H1 (cell line): ENCODE data around the gene SLC6A17. TPM values are rescaled to one million over a fixed set of nuclear protein-coding genes. Genes with fewer than 3 reads are reported as not detected.

Experiments
- CTCF ChIA-PET: fragments of 300-600 bp; sonication (Branson Sonifier 250); formaldehyde crosslinking; loops from one replicate; lab custom pipeline; 2021; ENCODE audit not compliant: partially characterized antibody; lab: Charles Lee
- POLR2A ChIA-PET: fragments of 300-600 bp; sonication (Branson Sonifier 250); formaldehyde crosslinking; loops from one replicate; lab custom pipeline; 2021; ENCODE audit warnings: inconsistent platforms; ENCODE audit not compliant: partially characterized antibody; lab: Charles Lee
- DNase-seq, 2 experiments: peaks; one replicate each; pipeline versions ENCODE4 v3.0.0 to v3.0.0-alpha.2; 2010 to 2022; ENCODE audit warnings: low spot score in 2 of 2, low read depth in 1 of 2, mixed read lengths in 1 of 2
- FAIRE-seq: peaks from 2 replicates; lab custom pipeline; 2011; peaks lifted over from hg19 to GRCh38; lab: Jason Lieb, UNC
- H2AFZ ChIP-seq: 2 replicates; pipeline ENCODE4 v1.8.1; 2012; ENCODE audit warnings: low read length, inconsistent platforms
- H2AK5ac ChIP-seq: 2 replicates; pipeline ENCODE4 v1.6.1; 2013; ENCODE audit warnings: low read depth, low read length
- H2BK120ac ChIP-seq: replicated peaks from 2 replicates; pipeline ENCODE3; 2013; ENCODE audit warnings: low read depth, low read length, inconsistent platforms
- H2BK12ac ChIP-seq: 2 replicates; pipeline ENCODE4 v1.6.1; 2013; ENCODE audit warnings: low read depth, low read length
- H2BK15ac ChIP-seq: 2 replicates; pipeline ENCODE4 v1.6.1; 2013; ENCODE audit warnings: low read length
- H2BK20ac ChIP-seq: 2 replicates; pipeline ENCODE4 v1.6.1; 2013; ENCODE audit warnings: low read length
- H2BK5ac ChIP-seq: 2 replicates; pipeline ENCODE4 v1.6.1; 2013; ENCODE audit warnings: low read depth, low read length
- H3K14ac ChIP-seq: 2 replicates; pipeline ENCODE4 v1.6.1; 2013; ENCODE audit warnings: inconsistent platforms; ENCODE audit not compliant: insufficient read length
- H3K18ac ChIP-seq: 2 replicates; pipeline ENCODE4 v1.6.1; 2013; ENCODE audit warnings: low read length; ENCODE audit errors: extremely low read depth
- H3K23ac ChIP-seq: 2 replicates; pipeline ENCODE4 v1.6.1; 2013; ENCODE audit warnings: inconsistent platforms; ENCODE audit not compliant: insufficient read length
- H3K23me2 ChIP-seq: 2 replicates; pipeline ENCODE4 v1.6.1; 2013; ENCODE audit warnings: low read depth, low read length
- H3K27ac ChIP-seq: 2 replicates; pipeline ENCODE4 v1.6.1; 2011; ENCODE audit warnings: low read depth, low read length, inconsistent platforms
- H3K27me3 ChIP-seq, 4 experiments: replicated peaks in 1 of 4; 1 replicate in 1 of 4; 2 replicates in 3 of 4; pipeline versions ENCODE4 v1.6.1 to v1.8.1; 2011 to 2013; ENCODE audit warnings: low read length in 3 of 4, mild to moderate bottlenecking in 3 of 4, inconsistent platforms in 2 of 4, mixed read lengths in 2 of 4, moderate library complexity in 1 of 4; ENCODE audit not compliant: control insufficient read depth in 3 of 4, insufficient read depth in 3 of 4; ENCODE audit errors: extremely low read depth in 1 of 4
- H3K36me3 ChIP-seq, 4 experiments: 2 replicates each; pipeline versions ENCODE4 v1.6.1 to v1.8.1; 2011 to 2013; ENCODE audit warnings: mild to moderate bottlenecking in 4 of 4, low read length in 3 of 4, moderate library complexity in 2 of 4, control low read depth in 1 of 4, inconsistent platforms in 1 of 4; ENCODE audit not compliant: insufficient read depth in 4 of 4, control insufficient read depth in 2 of 4
- H3K4ac ChIP-seq: replicated peaks from 2 replicates; pipeline ENCODE3; 2013; ENCODE audit warnings: low read length, low read depth, mixed read lengths, inconsistent platforms; ENCODE audit not compliant: insufficient read length
- H3K4me1 ChIP-seq, 4 experiments: replicated peaks in 1 of 4; 1 replicate in 1 of 4; 2 replicates in 3 of 4; pipeline versions ENCODE4 v1.6.1 to v1.8.1; 2011 to 2013; ENCODE audit warnings: low read length in 3 of 4, inconsistent platforms in 2 of 4, mixed read lengths in 1 of 4; ENCODE audit not compliant: insufficient read depth in 4 of 4, control insufficient read depth in 3 of 4
- H3K4me2 ChIP-seq, 2 experiments: 2 replicates each; pipeline versions ENCODE4 v1.6.1 to v1.8.1; 2011 to 2013; ENCODE audit warnings: low read depth in 2 of 2, low read length in 2 of 2, control low read depth in 1 of 2, inconsistent platforms in 1 of 2, mild to moderate bottlenecking in 1 of 2; ENCODE audit not compliant: insufficient read depth in 1 of 2
- H3K4me3 ChIP-seq, 4 experiments: fragments of 200-600, 300-600 bp in 1 of 4; sonication (generic), shearing (Covaris generic), sonication (Bioruptor Twin) in 1 of 4; 2 replicates each; pipeline versions ENCODE4 v1.5.1 to v1.8.1; 2011 to 2016; ENCODE audit warnings: low read length in 4 of 4, low read depth in 3 of 4, control low read depth in 2 of 4, inconsistent platforms in 2 of 4, mild to moderate bottlenecking in 2 of 4, mixed read lengths in 1 of 4, moderate library complexity in 1 of 4; ENCODE audit not compliant: insufficient read depth in 2 of 4; ENCODE audit errors: extremely low read depth in 1 of 4
- H3K56ac ChIP-seq: replicated peaks from 2 replicates; pipeline ENCODE3; 2013; ENCODE audit warnings: low read depth, mild to moderate bottlenecking, mixed read lengths, low read length, inconsistent platforms; ENCODE audit not compliant: insufficient read length
- H3K79me1 ChIP-seq: 2 replicates; pipeline ENCODE4 v1.6.1; 2013; ENCODE audit warnings: low read depth, low read length, control low read depth
- H3K79me2 ChIP-seq, 2 experiments: 2 replicates each; pipeline versions ENCODE4 v1.6.1 to v1.8.1; 2012 to 2013; ENCODE audit warnings: low read length in 2 of 2, mild to moderate bottlenecking in 2 of 2, inconsistent platforms in 1 of 2; ENCODE audit not compliant: insufficient read depth in 2 of 2, control insufficient read depth in 1 of 2
- H3K9ac ChIP-seq, 4 experiments: replicated peaks in 1 of 4; 1 replicate in 1 of 4; 2 replicates in 3 of 4; pipeline versions ENCODE4 v1.6.1 to v1.8.1; 2011 to 2013; ENCODE audit warnings: low read depth in 3 of 4, low read length in 3 of 4, control low read depth in 2 of 4, mild to moderate bottlenecking in 2 of 4, moderate library complexity in 2 of 4, inconsistent platforms in 1 of 4; ENCODE audit errors: extremely low read depth in 1 of 4
- H3K9me3 ChIP-seq, 2 experiments: 2 replicates each; pipeline versions ENCODE4 v1.6.1 to v1.8.1; 2012 to 2013; ENCODE audit warnings: mild to moderate bottlenecking in 2 of 2, moderate library complexity in 2 of 2, control low read depth in 1 of 2, inconsistent platforms in 1 of 2, low read depth in 1 of 2, low read length in 1 of 2, mixed read lengths in 1 of 2; ENCODE audit not compliant: insufficient read depth in 2 of 2
- H4K20me1 ChIP-seq, 2 experiments: replicated peaks in 1 of 2; 2 replicates each; pipeline versions ENCODE3 to v1.8.1; 2011 to 2013; ENCODE audit warnings: inconsistent platforms in 2 of 2, low read length in 2 of 2, mild to moderate bottlenecking in 1 of 2; ENCODE audit not compliant: insufficient read depth in 2 of 2, control insufficient read depth in 1 of 2
- H4K5ac ChIP-seq: 2 replicates; pipeline ENCODE4 v1.6.1; 2013; ENCODE audit warnings: low read length, low read depth, mixed read lengths, inconsistent platforms; ENCODE audit not compliant: insufficient read length
- H4K8ac ChIP-seq: 2 replicates; pipeline ENCODE4 v1.8.0; 2013; ENCODE audit warnings: mild to moderate bottlenecking, moderate library complexity, low read length, inconsistent platforms; ENCODE audit not compliant: insufficient read depth; ENCODE audit errors: extremely low read depth
- H4K91ac ChIP-seq: replicated peaks from 2 replicates; pipeline ENCODE3; 2013; ENCODE audit warnings: low read length, mixed read lengths, inconsistent platforms; ENCODE audit not compliant: insufficient read length
- HDAC6 ChIP-seq: IDR thresholded peaks from one replicate; pipeline ENCODE4 v1.7.1; 2012; ENCODE audit warnings: low read depth, mild to moderate bottlenecking, inconsistent platforms, low read length, moderate library complexity
- SP2 ChIP-seq: IDR thresholded peaks from 2 replicates; pipeline ENCODE4 v1.6.1; 2012; ENCODE audit warnings: mild to moderate bottlenecking, low read length, inconsistent platforms
- WGBS, 2 experiments: shearing (Covaris generic) in 1 of 2; methylation state at CpG; one replicate each; pipeline versions ENCODE4 v1.1.6 to v1.1.7; 2013 to 2015; ENCODE audit warnings: low lambda C conversion rate in 2 of 2, mixed read lengths in 2 of 2, inconsistent platforms in 1 of 2, low coverage in 1 of 2, missing lambda C conversion rate in 1 of 2; ENCODE audit not compliant: insufficient replicate concordance in 2 of 2, insufficient coverage in 1 of 2, insufficient read length in 1 of 2; ENCODE audit errors: extremely low coverage in 1 of 2, missing lambda C conversion rate in 1 of 2; 5-methylcytosine and 5-hydroxymethylcytosine counted together
- polyA plus RNA-seq, 7 experiments: library from polyadenylated mRNA; depleted of rRNA in 3 of 7; stranded (reverse) in 5 of 7; unstranded in 2 of 7; fragments of >200 nt in 5 of 7; fragments of 200-250 nt in 2 of 7; gene quantifications; 1 replicate in 5 of 7; 2 replicates in 1 of 7; 4 replicates in 1 of 7; pipeline versions ENCODE4 v1.2.1 to v1.2.3, GENCODE V29; 2011 to 2013; ENCODE audit warnings: missing spikeins in 2 of 7, mixed read lengths in 2 of 7
- total RNA-seq: library from RNA; stranded (reverse); fragmentation: NEBNext Ultra II Directional; extraction: Animal tissue kit (Norgen Biotek cat#: 25700); gene quantifications from 2 replicates; pipeline ENCODE4 v1.2.1, GENCODE V29; 2021

SLC6A17 gene
- total and polyA plus RNA-seq, 2 of the 8 experiments (the other 6 are each of a cell fraction or from before 2014, with no cell fraction given) = 0.15 to 0.28 TPM

- POLR2A ChIA-PET = no interaction called here
Measured at GRCh38 chr1:110119843-110120242, 30.5 kb upstream of the SLC6A17 start.

More at GRCh38 chr1:110119843-110120242, 30.5 kb upstream of the SLC6A17 start:
- Histone ChIP-seq H3K4me2 (no peak overlapping the region), H3K23ac (no peak overlapping the region), H4K5ac (no peak overlapping the region), H3K27ac (no peak overlapping the region), H2BK20ac (no peak overlapping the region), H3K9ac (no peak overlapping the region), H3K27me3 (no peaks in the 10 kb centered on the region), H4K20me1 (no peaks in the 10 kb centered on the region), H3K4ac (no peak overlapping the region), H3K9me3 (peaks cover 6 to 9% of the 10 kb centered on the region in 2 experiments; a peak in 1 of 4 replicates), H3K4me1 (no peaks in the 10 kb centered on the region; a peak in 1 of 7 replicates), H2BK15ac (no peak overlapping the region), H2BK12ac (no peak overlapping the region), H2BK5ac (no peak overlapping the region), H4K8ac (no peak overlapping the region), H4K91ac (no peak overlapping the region), H3K14ac (no peak overlapping the region), H3K79me1 (no peaks in the 10 kb centered on the region), H3K18ac (no peak overlapping the region)
- 78% methylated on average over 3 of the region's 3 CpGs; no CpG with 5 or more reads in 1 of the 2 experiments for WGBS, 2 experiments
- no peak for TF ChIP-seq HDAC6
- TF ChIP-seq SP2 = no peak
- TF ChIP-seq, all 59 proteins: peak for 0
- Histone ChIP-seq H2BK120ac (no peak overlapping the region), H3K79me2 (no peaks in the 10 kb centered on the region), H3K36me3 (no peaks in the 10 kb centered on the region), H3K4me3 (no peak overlapping the region), H3K23me2 (peaks cover 3% of the 10 kb centered on the region; the same call in 1 of the 2 replicates), H3K56ac (no peak overlapping the region), H2AK5ac (no peak overlapping the region), H2AFZ (no peak overlapping the region)
- DNase-seq = no peak
- CTCF ChIA-PET = interaction anchor here (0.7 to 27.0 kb wide), 3 partner anchors 15 to 84 kb away, joined by 3 to 845 read pairs (median 126); no protein-coding TSS in a partner anchor
- FAIRE-seq = no peak
